ENCODE results near the gene MYL7.

MYL7 gene

GRCh38 chr7:44119829-44120380, 21.2 kb downstream of the MYL7 start:
- Histone ChIP-seq H3K4me1 (ENCODE audit: control insufficient read depth in 2 of 2, insufficient read depth in 1 of 2, low read depth in 1 of 2, low read length in 2 of 2) (peaks cover 4 to 12% of the 10 kb centered on the region in 2 donors), H2BK15ac (ENCODE audit: low read length) (no peak overlapping the region), H2BK120ac (ENCODE audit: low read depth, low read length) (no peak overlapping the region), H4K8ac (ENCODE audit: low read depth, low read length) (no peak overlapping the region), H4K91ac (ENCODE audit: low read depth, low read length, poor library complexity) (no peak overlapping the region), H3K27me3 (ENCODE audit: control insufficient read depth in 3 of 3, insufficient read depth in 3 of 3, low read depth in 1 of 3, low read length in 3 of 3) (no peaks in the 10 kb centered on the region), H2BK5ac (ENCODE audit: low read length) (peak overlapping the region; percentile 88), H3K36me3 (replicated peaks in 1 of 2; ENCODE audit: control insufficient read depth in 2 of 2, insufficient read depth in 2 of 2, low read length in 2 of 2) (peaks cover 54 to 69% of the 10 kb centered on the region in 2 donors), H2AFZ (ENCODE audit: low read length) (no peak overlapping the region), H3K4ac (ENCODE audit: low read length) (no peak overlapping the region), H3K9ac (ENCODE audit: low read depth, low read length, poor library complexity) (no peak overlapping the region), H3K23ac (ENCODE audit: low read depth, low read length, poor library complexity) (no peak overlapping the region), H3K4me2 (ENCODE audit: insufficient read depth, low read length, poor library complexity, severe bottlenecking) (no peak overlapping the region), H3K79me1 (ENCODE audit: low read depth, low read length) (peaks cover 8% of the 10 kb centered on the region), H3K9me3 (replicated peaks in 1 of 2; ENCODE audit: control insufficient read depth in 2 of 2, insufficient read depth in 1 of 2, low read depth in 1 of 2, low read length in 2 of 2) (no peaks in the 10 kb centered on the region), H2BK12ac (ENCODE audit: low read length) (no peak overlapping the region), H3K18ac (ENCODE audit: low read length) (no peak overlapping the region), H3K27ac (replicated peaks; ENCODE audit: low read length) (no peak overlapping the region), H3K4me3 (ENCODE audit: low read length in 2 of 2) (no peak overlapping the region), H2AK5ac (ENCODE audit: low read depth, low read length) (no peak overlapping the region), H3K14ac (ENCODE audit: low read length) (no peak overlapping the region)
- DNase-seq (ENCODE audit: low spot score) = no peak
- no CpG with 5 or more reads among the region's 8 CpGs for WGBS, 2 donors (ENCODE audit: extremely low coverage in 2 of 2, insufficient read length in 2 of 2, insufficient replicate concordance in 1 of 2)

DNA sequence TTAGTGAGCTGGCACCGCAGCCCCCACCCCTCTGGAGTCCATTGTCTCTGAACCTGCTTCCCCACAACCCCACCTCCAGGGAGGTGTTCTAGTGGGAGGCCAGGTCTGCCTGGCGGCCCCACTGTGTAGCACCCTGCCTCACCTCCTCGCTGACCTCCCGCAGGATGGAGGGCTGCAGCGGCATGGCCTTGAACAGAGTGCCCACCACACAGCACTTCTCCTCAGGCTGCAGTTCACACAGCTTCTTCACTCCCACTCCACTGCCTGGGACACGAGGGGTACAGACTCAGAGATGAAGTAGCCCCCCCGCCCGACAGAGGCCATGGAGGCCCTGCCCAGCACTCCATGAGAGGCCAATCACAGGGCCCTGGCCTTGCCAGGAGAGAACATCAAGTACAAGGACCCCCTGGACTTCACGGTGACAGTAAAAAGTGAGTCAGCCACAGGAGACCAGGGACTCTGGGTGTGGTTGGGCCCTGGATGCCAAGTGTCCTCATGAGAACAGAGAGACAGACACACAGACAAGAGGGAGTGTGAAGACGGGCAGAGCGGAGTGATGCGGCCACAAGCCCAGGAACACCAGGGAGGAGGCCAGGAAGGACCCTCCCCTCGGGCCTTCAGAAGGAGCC, 23.2 kb downstream of the MYL7 start:
- Histone ChIP-seq H3K4ac (ENCODE audit: low read length) (no peak overlapping the region), H3K27me3 (ENCODE audit: control insufficient read depth in 3 of 3, insufficient read depth in 3 of 3, low read depth in 1 of 3, low read length in 3 of 3) (no peaks in the 10 kb centered on the region), H4K91ac (ENCODE audit: low read depth, low read length, poor library complexity) (no peak overlapping the region), H3K36me3 (replicated peaks in 1 of 2; ENCODE audit: control insufficient read depth in 2 of 2, insufficient read depth in 2 of 2, low read length in 2 of 2) (peaks cover 68 to 87% of the 10 kb centered on the region in 2 donors), H3K27ac (replicated peaks; ENCODE audit: low read length) (no peak overlapping the region), H2BK120ac (ENCODE audit: low read depth, low read length) (no peak overlapping the region), H3K4me3 (ENCODE audit: low read length in 2 of 2) (no peak overlapping the region), H3K18ac (ENCODE audit: low read length) (no peak overlapping the region), H2BK12ac (ENCODE audit: low read length) (no peak overlapping the region), H4K8ac (ENCODE audit: low read depth, low read length) (no peak overlapping the region), H2BK5ac (ENCODE audit: low read length) (no peak overlapping the region), H2AK5ac (ENCODE audit: low read depth, low read length) (no peak overlapping the region), H3K23ac (ENCODE audit: low read depth, low read length, poor library complexity) (no peak overlapping the region), H3K4me1 (ENCODE audit: control insufficient read depth in 2 of 2, insufficient read depth in 1 of 2, low read depth in 1 of 2, low read length in 2 of 2) (peaks cover 4 to 9% of the 10 kb centered on the region in 2 donors), H3K14ac (ENCODE audit: low read length) (no peak overlapping the region), H2BK15ac (ENCODE audit: low read length) (no peak overlapping the region), H3K4me2 (ENCODE audit: insufficient read depth, low read length, poor library complexity, severe bottlenecking) (no peak overlapping the region), H3K9ac (ENCODE audit: low read depth, low read length, poor library complexity) (no peak overlapping the region), H3K9me3 (replicated peaks in 1 of 2; ENCODE audit: control insufficient read depth in 2 of 2, insufficient read depth in 1 of 2, low read depth in 1 of 2, low read length in 2 of 2) (no peaks in the 10 kb centered on the region), H2AFZ (ENCODE audit: low read length) (no peak overlapping the region), H3K79me1 (ENCODE audit: low read depth, low read length) (peaks cover 8% of the 10 kb centered on the region)
- no peak for DNase-seq (ENCODE audit: low spot score)
- no CpG with 5 or more reads among the region's 13 CpGs for WGBS, 2 donors (ENCODE audit: extremely low coverage in 2 of 2, insufficient read length in 2 of 2, insufficient replicate concordance in 1 of 2)

- Histone ChIP-seq H2AFZ (ENCODE audit: low read length) (no peak overlapping the region), H3K14ac (ENCODE audit: low read length) (no peak overlapping the region), H3K9ac (ENCODE audit: low read depth, low read length, poor library complexity) (no peak overlapping the region), H3K9me3 (replicated peaks in 1 of 2; ENCODE audit: control insufficient read depth in 2 of 2, insufficient read depth in 1 of 2, low read depth in 1 of 2, low read length in 2 of 2) (no peaks in the 10 kb centered on the region), H3K4ac (ENCODE audit: low read length) (no peak overlapping the region), H3K23ac (ENCODE audit: low read depth, low read length, poor library complexity) (peak overlapping the region; percentile 39), H2BK5ac (ENCODE audit: low read length) (no peak overlapping the region), H3K27ac (replicated peaks; ENCODE audit: low read length) (no peak overlapping the region), H2AK5ac (ENCODE audit: low read depth, low read length) (no peak overlapping the region), H4K8ac (ENCODE audit: low read depth, low read length) (no peak overlapping the region), H2BK15ac (ENCODE audit: low read length) (no peak overlapping the region), H2BK12ac (ENCODE audit: low read length) (no peak overlapping the region), H3K79me1 (ENCODE audit: low read depth, low read length) (peaks cover 8% of the 10 kb centered on the region), H3K4me2 (ENCODE audit: insufficient read depth, low read length, poor library complexity, severe bottlenecking) (no peak overlapping the region), H4K91ac (ENCODE audit: low read depth, low read length, poor library complexity) (no peak overlapping the region), H3K4me1 (ENCODE audit: control insufficient read depth in 2 of 2, insufficient read depth in 1 of 2, low read depth in 1 of 2, low read length in 2 of 2) (peaks cover 3% of the 10 kb centered on the region in 2 donors), H3K18ac (ENCODE audit: low read length) (no peak overlapping the region), H3K36me3 (replicated peaks in 1 of 2; ENCODE audit: control insufficient read depth in 2 of 2, insufficient read depth in 2 of 2, low read length in 2 of 2) (peaks cover 67 to 87% of the 10 kb centered on the region in 2 donors), H3K4me3 (ENCODE audit: low read length in 2 of 2) (no peak overlapping the region), H3K27me3 (ENCODE audit: control insufficient read depth in 3 of 3, insufficient read depth in 3 of 3, low read depth in 1 of 3, low read length in 3 of 3) (no peaks in the 10 kb centered on the region), H2BK120ac (ENCODE audit: low read depth, low read length) (no peak overlapping the region)
- WGBS, 2 donors (ENCODE audit: extremely low coverage in 2 of 2, insufficient read length in 2 of 2, insufficient replicate concordance in 1 of 2) = no CpG with 5 or more reads among the region's 25 CpGs
- no peak for DNase-seq (ENCODE audit: low spot score)
Observed at GRCh38 chr7:44116789-44117666, 24.1 kb downstream of the MYL7 start.
